Measurements from ENCODE around the gene ZFYVE19.

GRCh38 chr15:40819048-40819447 lies 12.2 kb downstream of the ZFYVE19 start:
- TF ChIP-seq CTCF (IDR thresholded peaks at IDR 0.05) (no peak), POLR2A (IDR thresholded peaks at IDR 0.05) (no peak)

Measured in testis (tissue), 2 donors.